OCI-LY1 (cell line): ENCODE measurements around the gene SCAI.

Experiments
- CTCF ChIP-seq: fragments of 200-600 bp; sonication (generic), shearing (Covaris generic); IDR thresholded peaks from 2 replicates; pipeline ENCODE4 v1.5.1; 2017; ENCODE audit warnings: mild to moderate bottlenecking, antibody characterized with exemption, low read length, moderate library complexity, mixed read lengths
- EZH2 ChIP-seq: fragments of 200-600 bp; sonication (generic), shearing (Covaris generic); IDR thresholded peaks from 2 replicates; pipeline ENCODE4 v1.8.0; 2017; ENCODE audit warnings: borderline replicate concordance, mixed run types, mild to moderate bottlenecking, antibody characterized with exemption, low read length, moderate library complexity, mixed read lengths

GRCh38 chr9:125103770-125104460 is 39.4 kb downstream of the SCAI start:
- TF ChIP-seq CTCF (no peak), EZH2 (no peak)
